Measurements from ENCODE around the gene SPATA25. TPM values are rescaled to one million over a fixed set of nuclear protein-coding genes. Genes with fewer than 3 reads are reported as not detected.

The SPATA25 gene
- total RNA-seq, 1 donor, result 1.4 TPM

DNA sequence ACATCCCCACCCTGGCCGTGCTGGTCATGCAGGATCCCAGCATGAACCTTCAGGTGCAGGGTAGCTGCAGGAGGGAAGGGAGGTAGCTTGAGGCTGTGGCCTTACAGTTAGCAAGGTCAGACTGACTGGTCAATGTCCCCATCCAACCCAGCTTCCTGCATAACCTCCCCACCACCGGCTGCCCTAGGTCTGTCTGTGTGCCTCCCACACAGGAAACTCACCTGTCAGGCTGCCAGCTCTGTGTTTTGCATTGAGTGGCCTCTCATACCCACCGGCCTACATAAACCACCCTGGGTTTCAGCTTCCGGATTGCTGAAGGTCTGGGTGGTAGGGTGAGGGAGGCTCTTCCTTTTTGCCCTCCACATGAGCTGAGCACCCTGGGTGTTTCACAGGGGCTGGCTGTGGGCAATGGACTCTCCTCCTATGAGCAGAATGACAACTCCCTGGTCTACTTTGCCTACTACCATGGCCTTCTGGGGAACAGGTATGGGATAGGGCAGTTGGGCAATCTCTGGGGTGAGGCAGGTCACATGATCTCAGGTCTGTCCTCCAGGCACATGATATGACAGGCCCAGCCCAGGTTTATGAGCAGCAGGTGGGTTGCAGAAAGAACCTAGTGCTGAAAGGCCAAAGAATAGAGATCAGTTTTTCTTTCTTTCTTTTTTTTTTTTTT lies 5.5 kb upstream of the SPATA25 start:
- Histone ChIP-seq H4K20me1 (ENCODE audit: insufficient read depth, low read length) (peaks cover 22% of the 10 kb centered on the region), H3K27me3 (ENCODE audit: insufficient read depth, low read length) (no peaks in the 10 kb centered on the region), H3K9me3 (ENCODE audit: low read depth, low read length) (no peaks in the 10 kb centered on the region), H3K4me2 (ENCODE audit: insufficient read depth, low read length) (peak overlapping the region; percentile 33), H3K4me3 (ENCODE audit: insufficient read depth, low read length) (no peak overlapping the region), H3K36me3 (ENCODE audit: insufficient read depth, low read length) (peaks cover 47% of the 10 kb centered on the region), H2AFZ (ENCODE audit: low read length) (no peak overlapping the region), H3K4me1 (ENCODE audit: insufficient read depth, low read length) (peaks cover 24% of the 10 kb centered on the region), H3K27ac (ENCODE audit: low read depth, low read length) (no peak overlapping the region), H3K79me2 (ENCODE audit: insufficient read depth, low read length) (peaks cover 25% of the 10 kb centered on the region)
- TF ChIP-seq, protein P1, sequence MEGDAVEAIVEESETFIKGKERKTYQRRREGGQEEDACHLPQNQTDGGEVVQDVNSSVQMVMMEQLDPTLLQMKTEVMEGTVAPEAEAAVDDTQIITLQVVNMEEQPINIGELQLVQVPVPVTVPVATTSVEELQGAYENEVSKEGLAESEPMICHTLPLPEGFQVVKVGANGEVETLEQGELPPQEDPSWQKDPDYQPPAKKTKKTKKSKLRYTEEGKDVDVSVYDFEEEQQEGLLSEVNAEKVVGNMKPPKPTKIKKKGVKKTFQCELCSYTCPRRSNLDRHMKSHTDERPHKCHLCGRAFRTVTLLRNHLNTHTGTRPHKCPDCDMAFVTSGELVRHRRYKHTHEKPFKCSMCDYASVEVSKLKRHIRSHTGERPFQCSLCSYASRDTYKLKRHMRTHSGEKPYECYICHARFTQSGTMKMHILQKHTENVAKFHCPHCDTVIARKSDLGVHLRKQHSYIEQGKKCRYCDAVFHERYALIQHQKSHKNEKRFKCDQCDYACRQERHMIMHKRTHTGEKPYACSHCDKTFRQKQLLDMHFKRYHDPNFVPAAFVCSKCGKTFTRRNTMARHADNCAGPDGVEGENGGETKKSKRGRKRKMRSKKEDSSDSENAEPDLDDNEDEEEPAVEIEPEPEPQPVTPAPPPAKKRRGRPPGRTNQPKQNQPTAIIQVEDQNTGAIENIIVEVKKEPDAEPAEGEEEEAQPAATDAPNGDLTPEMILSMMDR (IDR thresholded peaks at IDR 0.05; ENCODE audit: extremely low read depth, low read depth, low read length), result no peak
- peak; percentile 30 for DNase-seq (ENCODE audit: insufficient read length, low spot score, missing footprints)

GRCh38 chr20:45892049-45892825 lies 4.8 kb upstream of the SPATA25 start:
- Histone ChIP-seq H4K20me1 (ENCODE audit: insufficient read depth, low read length) (peaks cover 19% of the 10 kb centered on the region), H3K36me3 (ENCODE audit: insufficient read depth, low read length) (peaks cover 39% of the 10 kb centered on the region), H3K4me3 (ENCODE audit: insufficient read depth, low read length) (peak overlapping the region; percentile 86), H2AFZ (ENCODE audit: low read length) (no peak overlapping the region), H3K27ac (ENCODE audit: low read depth, low read length) (peak overlapping the region; percentile 83), H3K9me3 (ENCODE audit: low read depth, low read length) (no peaks in the 10 kb centered on the region), H3K4me1 (ENCODE audit: insufficient read depth, low read length) (peaks cover 24% of the 10 kb centered on the region), H3K27me3 (ENCODE audit: insufficient read depth, low read length) (no peaks in the 10 kb centered on the region), H3K79me2 (ENCODE audit: insufficient read depth, low read length) (peaks cover 25% of the 10 kb centered on the region), H3K4me2 (ENCODE audit: insufficient read depth, low read length) (peak overlapping the region; percentile 94)
- peak; percentile 90 for DNase-seq (ENCODE audit: insufficient read length, low spot score, missing footprints)
- TF ChIP-seq, protein P1 (IDR thresholded peaks at IDR 0.05; ENCODE audit: extremely low read depth, low read depth, low read length), result peak; percentile 27

DNA sequence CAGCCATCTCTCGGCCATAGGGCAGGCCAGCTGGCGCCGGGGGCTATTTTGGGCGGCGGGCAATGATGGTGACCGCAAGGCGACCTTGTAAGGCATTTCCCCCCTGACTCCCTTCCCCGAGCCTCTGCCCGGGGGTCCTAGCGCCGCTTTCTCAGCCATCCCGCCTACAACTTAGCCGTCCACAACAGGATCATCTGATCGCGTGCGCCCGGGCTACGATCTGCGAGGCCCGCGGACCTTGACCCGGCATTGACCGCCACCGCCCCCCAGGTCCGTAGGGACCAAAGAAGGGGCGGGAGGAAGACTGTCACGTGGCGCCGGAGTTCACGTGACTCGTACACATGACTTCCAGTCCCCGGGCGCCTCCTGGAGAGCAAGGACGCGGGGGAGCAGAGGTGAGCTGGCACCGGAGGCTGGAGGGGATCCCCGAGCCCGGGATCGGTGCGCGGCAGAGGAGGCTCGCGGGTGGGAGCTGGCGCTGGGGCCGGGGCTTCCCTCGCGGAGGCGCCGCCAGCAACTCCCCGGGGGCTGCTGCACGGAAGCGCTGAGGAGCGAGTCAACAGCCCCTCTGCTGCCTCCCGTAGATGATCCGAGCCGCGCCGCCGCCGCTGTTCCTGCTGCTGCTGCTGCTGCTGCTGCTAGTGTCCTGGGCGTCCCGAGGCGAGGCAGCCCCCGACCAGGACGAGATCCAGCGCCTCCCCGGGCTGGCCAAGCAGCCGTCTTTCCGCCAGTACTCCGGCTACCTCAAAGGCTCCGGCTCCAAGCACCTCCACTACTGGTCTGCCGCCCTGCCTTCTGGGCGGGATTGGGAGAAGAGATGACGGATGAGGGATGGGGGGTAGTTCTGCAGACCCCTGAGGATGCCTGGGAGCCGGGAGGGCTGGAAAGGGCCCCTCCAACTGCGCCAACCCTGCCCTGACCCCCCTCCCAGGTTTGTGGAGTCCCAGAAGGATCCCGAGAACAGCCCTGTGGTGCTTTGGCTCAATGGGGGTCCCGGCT lies 3.9 kb upstream of the SPATA25 start, which contains the start of the genes CTSA and NEURL2:
Gene CTSA, plus strand, starts transcription at position 351 of the 999 bp plus-strand sequence. Its CDS starts 234 bp downstream, at position 585.
Gene NEURL2, minus strand, starts transcription at position 224 of the 999 bp plus-strand sequence. Its CDS starts 217 bp downstream, at position 7.
- peak within 1 kb of the TSS; percentile 83 for H2AFZ ChIP-seq (ENCODE audit: low read length)
- DNase-seq (ENCODE audit: insufficient read length, low spot score, missing footprints), result peak; percentile 99
- H3K79me2 ChIP-seq (ENCODE audit: insufficient read depth, low read length), result peaks cover 25% of the 10 kb centered on the region
- peaks cover 24% of the 10 kb centered on the region for H3K4me1 ChIP-seq (ENCODE audit: insufficient read depth, low read length)
- H3K27ac ChIP-seq (ENCODE audit: low read depth, low read length), result peak within 1 kb of the TSS; percentile 83
- TF ChIP-seq, protein P1 (IDR thresholded peaks at IDR 0.05; ENCODE audit: extremely low read depth, low read depth, low read length), result no peak
- peak within 1 kb of the TSS; percentile 94 for H3K4me2 ChIP-seq (ENCODE audit: insufficient read depth, low read length)
- H3K27me3 ChIP-seq (ENCODE audit: insufficient read depth, low read length), result no peaks in the 10 kb centered on the region
- H3K4me3 ChIP-seq (ENCODE audit: insufficient read depth, low read length), result peak within 1 kb of the TSS; percentile 86
- peaks cover 35% of the 10 kb centered on the region for H3K36me3 ChIP-seq (ENCODE audit: insufficient read depth, low read length)
- no peaks in the 10 kb centered on the region for H3K9me3 ChIP-seq (ENCODE audit: low read depth, low read length)
- H4K20me1 ChIP-seq (ENCODE audit: insufficient read depth, low read length), result peaks cover 14% of the 10 kb centered on the region

All from osteoblast (primary cell).